ENCODE data around the gene GSS. TPM values are rescaled to one million over a fixed set of nuclear protein-coding genes. Genes with fewer than 3 reads are reported as not detected.

The GSS gene
- total RNA-seq, 1 experiment from 2014 or later: 95.9 TPM

- intact Hi-C loops (cut with micrococcal nuclease): no loop called here
- Histone ChIP-seq H3K4me2 (ENCODE audit: low read length) (no peak overlapping the region), H3K4me1 (ENCODE audit: insufficient read depth, low read length) (peaks cover 16% of the 10 kb centered on the region), H3K36me3 (ENCODE audit: low read depth, low read length) (no peaks in the 10 kb centered on the region), H3K9ac (ENCODE audit: low read length) (no peak overlapping the region), H3K4me3 (ENCODE audit: low read length) (no peak overlapping the region), H3K27me3 (ENCODE audit: low read length) (no peaks in the 10 kb centered on the region), H3K9me2 (replicated peaks; ENCODE audit: low read length) (no peaks in the 10 kb centered on the region), H2AFZ (ENCODE audit: low read length) (no peak overlapping the region), H3F3A (ENCODE audit: low read length, unreplicated experiment) (no peaks in the 10 kb centered on the region), H3K27ac (ENCODE audit: low read length) (no peak overlapping the region), H4K20me1 (ENCODE audit: low read length) (no peaks in the 10 kb centered on the region), H3K79me2 (ENCODE audit: low read length) (peaks cover 18% of the 10 kb centered on the region), H3K9me3 (ENCODE audit: low read length) (no peaks in the 10 kb centered on the region)
- ChIA-PET POLR2A (ENCODE audit: unreplicated experiment) (no interaction called here), CTCF (no interaction called here)
- BruUV-seq (replicated peaks): no TSS peak
- ATAC-seq (no peak), DNase-seq (no peak)
- no peak for TF ChIP-seq EZH2phosphoT487 (IDR thresholded peaks at IDR 0.05; ENCODE audit: borderline replicate concordance, low read length)
- TF ChIP-seq EZH2 (IDR thresholded peaks at IDR 0.05; ENCODE audit: low read length, unreplicated experiment): no peak
- no peak for TF ChIP-seq CTCF (conservative IDR thresholded peaks at IDR 0.05; ENCODE audit: low read depth, low read length)
Measured at GRCh38 chr20:34896086-34896621, 59.5 kb downstream of the GSS start.

- DNase-seq: no peak
- H3K79me2 ChIP-seq (ENCODE audit: low read length): peaks cover 18% of the 10 kb centered on the region
- no peaks in the 10 kb centered on the region for H3K27me3 ChIP-seq (ENCODE audit: low read length)
- H4K20me1 ChIP-seq (ENCODE audit: low read length): no peaks in the 10 kb centered on the region
- POLR2A ChIA-PET (ENCODE audit: unreplicated experiment): no interaction called here
- H3K9me3 ChIP-seq (ENCODE audit: low read length): no peaks in the 10 kb centered on the region
- CTCF ChIA-PET: no interaction called here
- H2AFZ ChIP-seq (ENCODE audit: low read length): no peak overlapping the region
- no peak overlapping the region for H3K4me3 ChIP-seq (ENCODE audit: low read length)
- no peak overlapping the region for H3K4me2 ChIP-seq (ENCODE audit: low read length)
- BruUV-seq (replicated peaks): no TSS peak
- intact Hi-C loops (cut with micrococcal nuclease): no loop called here
- no peak overlapping the region for H3K27ac ChIP-seq (ENCODE audit: low read length)
- H3K9me2 ChIP-seq (replicated peaks; ENCODE audit: low read length): no peaks in the 10 kb centered on the region
- H3K36me3 ChIP-seq (ENCODE audit: low read depth, low read length): no peaks in the 10 kb centered on the region
- H3K4me1 ChIP-seq (ENCODE audit: insufficient read depth, low read length): peaks cover 23% of the 10 kb centered on the region
- H3K9ac ChIP-seq (ENCODE audit: low read length): no peak overlapping the region
- no peaks in the 10 kb centered on the region for H3F3A ChIP-seq (ENCODE audit: low read length, unreplicated experiment)
- no peak for ATAC-seq
- TF ChIP-seq EZH2 (IDR thresholded peaks at IDR 0.05; ENCODE audit: low read length, unreplicated experiment): no peak
- TF ChIP-seq EZH2phosphoT487 (IDR thresholded peaks at IDR 0.05; ENCODE audit: borderline replicate concordance, low read length): no peak
- TF ChIP-seq CTCF (conservative IDR thresholded peaks at IDR 0.05; ENCODE audit: low read depth, low read length): no peak
Measured at GRCh38 chr20:34895465-34895864, 60.1 kb downstream of the GSS start.

- Histone ChIP-seq H3K27ac (ENCODE audit: low read length) (no peak overlapping the region), H3K4me3 (ENCODE audit: low read length) (no peak overlapping the region), H3K36me3 (ENCODE audit: low read depth, low read length) (no peaks in the 10 kb centered on the region), H3K79me2 (ENCODE audit: low read length) (peaks cover 18% of the 10 kb centered on the region), H4K20me1 (ENCODE audit: low read length) (no peaks in the 10 kb centered on the region), H3K4me2 (ENCODE audit: low read length) (no peak overlapping the region), H3F3A (ENCODE audit: low read length, unreplicated experiment) (no peaks in the 10 kb centered on the region), H3K27me3 (ENCODE audit: low read length) (no peaks in the 10 kb centered on the region), H3K9me2 (replicated peaks; ENCODE audit: low read length) (no peaks in the 10 kb centered on the region), H3K9me3 (ENCODE audit: low read length) (no peaks in the 10 kb centered on the region), H3K4me1 (ENCODE audit: insufficient read depth, low read length) (peaks cover 24% of the 10 kb centered on the region), H3K9ac (ENCODE audit: low read length) (no peak overlapping the region), H2AFZ (ENCODE audit: low read length) (no peak overlapping the region)
- TF ChIP-seq EZH2 (IDR thresholded peaks at IDR 0.05; ENCODE audit: low read length, unreplicated experiment) (no peak), EZH2phosphoT487 (IDR thresholded peaks at IDR 0.05; ENCODE audit: borderline replicate concordance, low read length) (no peak), CTCF (conservative IDR thresholded peaks at IDR 0.05; ENCODE audit: low read depth, low read length) (no peak)
- DNase-seq (no peak), ATAC-seq (no peak)
- BruUV-seq (replicated peaks): no TSS peak
- ChIA-PET POLR2A (ENCODE audit: unreplicated experiment) (no interaction called here), CTCF (no interaction called here)
- intact Hi-C loops (cut with micrococcal nuclease): no loop called here
Measured at GRCh38 chr20:34894723-34895122, 60.9 kb downstream of the GSS start.
